CD4-positive, alpha-beta T cell treated with Interleukin-2 at 100 ng/mL for 4 hours (primary cell): ENCODE results near the gene NCKIPSD.

Experiments used
- DNase-seq: peaks from one replicate; pipeline ENCODE4 v3.0.0-alpha.2; 2020; ENCODE audit warnings: low spot score

Gene NCKIPSD

GRCh38 chr3:48647714-48648113 is 38.0 kb downstream of the NCKIPSD start:
- no peak for DNase-seq

GRCh38 chr3:48644898-48645760 is 40.6 kb downstream of the NCKIPSD start:
- DNase-seq = no peak

- DNase-seq = no peak
These were observed 43.1 kb downstream of the NCKIPSD start for GRCh38 chr3:48642605-48643004.

- no peak for DNase-seq
These were observed 44.3 kb downstream of the NCKIPSD start for GRCh38 chr3:48641396-48641795.

GRCh38 chr3:48639944-48640606 is 45.6 kb downstream of the NCKIPSD start:
- no peak for DNase-seq

GRCh38 chr3:48637305-48637704 is 48.4 kb downstream of the NCKIPSD start:
- no peak for DNase-seq

- no peak for DNase-seq
These were observed 49.5 kb downstream of the NCKIPSD start for GRCh38 chr3:48636149-48636655.

GRCh38 chr3:48635222-48636021 is 50.3 kb downstream of the NCKIPSD start, which contains the start of gene SLC26A6:
Gene SLC26A6 (minus strand): TSS chr3:48635461. CDS start chr3:48635393, 68 bp downstream.
- DNase-seq = peak; percentile 92

GRCh38 chr3:48634661-48635221 is 51.0 kb downstream of the NCKIPSD start:
- peak; percentile 45 for DNase-seq

- no peak for DNase-seq
These were observed 52.0 kb downstream of the NCKIPSD start for GRCh38 chr3:48633743-48634142.

- DNase-seq = no peak
These were observed 52.5 kb downstream of the NCKIPSD start for GRCh38 chr3:48633256-48633655.

GRCh38 chr3:48631516-48632448 is 53.9 kb downstream of the NCKIPSD start:
- DNase-seq = no peak

- no peak for DNase-seq
These were observed 54.9 kb downstream of the NCKIPSD start for GRCh38 chr3:48630833-48631232.

GRCh38 chr3:48630407-48630806 is 55.3 kb downstream of the NCKIPSD start:
- no peak for DNase-seq

- DNase-seq = no peak
These were observed 55.8 kb downstream of the NCKIPSD start for GRCh38 chr3:48629894-48630293.

- no peak for DNase-seq
These were observed 57.3 kb downstream of the NCKIPSD start for GRCh38 chr3:48628277-48629017.

GRCh38 chr3:48625600-48625999 is 60.1 kb downstream of the NCKIPSD start:
- no peak for DNase-seq

GRCh38 chr3:48624767-48625166 is 60.9 kb downstream of the NCKIPSD start:
- DNase-seq = no peak

GRCh38 chr3:48623851-48624547 is 61.7 kb downstream of the NCKIPSD start:
- no peak for DNase-seq
